ENCODE results near the gene DDX25.

The DDX25 gene

DNA sequence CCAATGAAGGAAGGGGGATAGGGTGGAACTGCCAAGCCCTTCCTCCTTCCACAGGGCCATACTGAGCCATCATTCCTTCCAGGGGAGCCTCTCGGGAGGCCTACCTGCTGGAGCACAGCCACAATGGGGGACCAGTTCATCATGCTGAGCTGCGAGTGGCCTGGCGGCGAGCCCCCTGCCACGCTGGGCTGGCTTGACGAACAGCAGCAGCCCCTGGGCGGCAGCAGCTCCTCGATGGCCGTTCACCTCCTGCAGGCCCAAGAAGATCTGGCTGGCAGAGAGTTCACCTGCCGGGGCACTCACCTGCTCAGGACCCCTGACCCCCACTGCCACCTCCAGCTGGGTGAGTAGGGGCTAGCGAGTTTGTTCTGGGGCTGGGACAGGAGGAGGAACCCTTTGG is 47.4 kb downstream of the DDX25 start:
- Histone ChIP-seq H3K18ac (ENCODE audit: low read length) (no peak overlapping the region), H3K23ac (ENCODE audit: low read length) (no peak overlapping the region), H3K4me1 (ENCODE audit: control insufficient read depth, low read depth, low read length) (no peaks in the 10 kb centered on the region), H3K56ac (ENCODE audit: low read length) (no peak overlapping the region), H2BK5ac (ENCODE audit: low read length) (no peak overlapping the region), H3K79me2 (ENCODE audit: control insufficient read depth, insufficient read depth, low read length) (no peaks in the 10 kb centered on the region), H3K79me1 (ENCODE audit: low read length) (no peaks in the 10 kb centered on the region), H3K4me3 (ENCODE audit: low read length) (no peak overlapping the region), H4K8ac (ENCODE audit: low read depth, low read length) (no peak overlapping the region), H3K9ac (ENCODE audit: low read length) (no peak overlapping the region), H2AK5ac (ENCODE audit: low read length) (no peak overlapping the region), H3K27me3 (ENCODE audit: insufficient read depth, low read length, poor library complexity) (no peaks in the 10 kb centered on the region), H4K5ac (ENCODE audit: low read length) (no peak overlapping the region), H3K4me2 (ENCODE audit: low read length) (no peak overlapping the region), H3K36me3 (ENCODE audit: control insufficient read depth, insufficient read depth, low read length) (no peaks in the 10 kb centered on the region), H2BK120ac (ENCODE audit: low read depth, low read length) (no peak overlapping the region), H3K4ac (ENCODE audit: low read depth, low read length) (no peak overlapping the region), H2BK15ac (replicated peaks; ENCODE audit: low read depth) (no peak overlapping the region), H3K27ac (ENCODE audit: low read depth, low read length) (no peak overlapping the region)
- DNase-seq, result no peak
- WGBS (ENCODE audit: extremely low coverage, insufficient coverage, low lambda C conversion rate), result no CpG with 5 or more reads among the region's 11 CpGs

GRCh38 chr11:125952559-125952958 is 48.3 kb downstream of the DDX25 start:
- Histone ChIP-seq H3K18ac (ENCODE audit: low read length) (no peak overlapping the region), H4K5ac (ENCODE audit: low read length) (no peak overlapping the region), H3K27ac (ENCODE audit: low read depth, low read length) (no peak overlapping the region), H3K79me2 (ENCODE audit: control insufficient read depth, insufficient read depth, low read length) (no peaks in the 10 kb centered on the region), H3K36me3 (ENCODE audit: control insufficient read depth, insufficient read depth, low read length) (no peaks in the 10 kb centered on the region), H2AK5ac (ENCODE audit: low read length) (no peak overlapping the region), H2BK120ac (ENCODE audit: low read depth, low read length) (no peak overlapping the region), H3K23ac (ENCODE audit: low read length) (no peak overlapping the region), H3K79me1 (ENCODE audit: low read length) (no peaks in the 10 kb centered on the region), H3K4me3 (ENCODE audit: low read length) (no peak overlapping the region), H2BK5ac (ENCODE audit: low read length) (no peak overlapping the region), H4K8ac (ENCODE audit: low read depth, low read length) (no peak overlapping the region), H2BK15ac (replicated peaks; ENCODE audit: low read depth) (no peak overlapping the region), H3K4ac (ENCODE audit: low read depth, low read length) (no peak overlapping the region), H3K4me1 (ENCODE audit: control insufficient read depth, low read depth, low read length) (no peaks in the 10 kb centered on the region), H3K9ac (ENCODE audit: low read length) (no peak overlapping the region), H3K4me2 (ENCODE audit: low read length) (no peak overlapping the region), H3K56ac (ENCODE audit: low read length) (no peak overlapping the region), H3K27me3 (ENCODE audit: insufficient read depth, low read length, poor library complexity) (no peaks in the 10 kb centered on the region)
- no peak for DNase-seq
- no CpG with 5 or more reads among the region's 2 CpGs for WGBS (ENCODE audit: extremely low coverage, insufficient coverage, low lambda C conversion rate)

- H3K18ac ChIP-seq (ENCODE audit: low read length), result no peak overlapping the region
- no peak overlapping the region for H3K4ac ChIP-seq (ENCODE audit: low read depth, low read length)
- no peak overlapping the region for H3K23ac ChIP-seq (ENCODE audit: low read length)
- no peaks in the 10 kb centered on the region for H3K79me1 ChIP-seq (ENCODE audit: low read length)
- no peak overlapping the region for H3K9ac ChIP-seq (ENCODE audit: low read length)
- no peak overlapping the region for H4K8ac ChIP-seq (ENCODE audit: low read depth, low read length)
- no peak overlapping the region for H2BK15ac ChIP-seq (replicated peaks; ENCODE audit: low read depth)
- no peak overlapping the region for H3K56ac ChIP-seq (ENCODE audit: low read length)
- no peaks in the 10 kb centered on the region for H3K27me3 ChIP-seq (ENCODE audit: insufficient read depth, low read length, poor library complexity)
- DNase-seq, result no peak
- no peak overlapping the region for H2BK5ac ChIP-seq (ENCODE audit: low read length)
- H2AK5ac ChIP-seq (ENCODE audit: low read length), result no peak overlapping the region
- no peak overlapping the region for H3K4me2 ChIP-seq (ENCODE audit: low read length)
- H3K4me3 ChIP-seq (ENCODE audit: low read length), result no peak overlapping the region
- WGBS (ENCODE audit: extremely low coverage, insufficient coverage, low lambda C conversion rate), result no CpG with 5 or more reads among the region's 7 CpGs
- H3K4me1 ChIP-seq (ENCODE audit: control insufficient read depth, low read depth, low read length), result no peaks in the 10 kb centered on the region
- H3K79me2 ChIP-seq (ENCODE audit: control insufficient read depth, insufficient read depth, low read length), result no peaks in the 10 kb centered on the region
- H4K5ac ChIP-seq (ENCODE audit: low read length), result no peak overlapping the region
- no peak overlapping the region for H2BK120ac ChIP-seq (ENCODE audit: low read depth, low read length)
- no peaks in the 10 kb centered on the region for H3K36me3 ChIP-seq (ENCODE audit: control insufficient read depth, insufficient read depth, low read length)
- H3K27ac ChIP-seq (ENCODE audit: low read depth, low read length), result no peak overlapping the region
Observed at GRCh38 chr11:125952973-125953372, 48.7 kb downstream of the DDX25 start.

GRCh38 chr11:125953401-125953935 is 49.2 kb downstream of the DDX25 start:
- no CpG with 5 or more reads among the region's 20 CpGs for WGBS (ENCODE audit: extremely low coverage, insufficient coverage, low lambda C conversion rate)
- H3K79me1 ChIP-seq (ENCODE audit: low read length), result no peaks in the 10 kb centered on the region
- no peak overlapping the region for H3K18ac ChIP-seq (ENCODE audit: low read length)
- no peak overlapping the region for H2BK15ac ChIP-seq (replicated peaks; ENCODE audit: low read depth)
- no peaks in the 10 kb centered on the region for H3K27me3 ChIP-seq (ENCODE audit: insufficient read depth, low read length, poor library complexity)
- no peak overlapping the region for H3K4ac ChIP-seq (ENCODE audit: low read depth, low read length)
- H4K5ac ChIP-seq (ENCODE audit: low read length), result no peak overlapping the region
- no peak overlapping the region for H2BK120ac ChIP-seq (ENCODE audit: low read depth, low read length)
- H3K4me1 ChIP-seq (ENCODE audit: control insufficient read depth, low read depth, low read length), result no peaks in the 10 kb centered on the region
- no peak overlapping the region for H2AK5ac ChIP-seq (ENCODE audit: low read length)
- H4K8ac ChIP-seq (ENCODE audit: low read depth, low read length), result no peak overlapping the region
- no peaks in the 10 kb centered on the region for H3K36me3 ChIP-seq (ENCODE audit: control insufficient read depth, insufficient read depth, low read length)
- no peak overlapping the region for H2BK5ac ChIP-seq (ENCODE audit: low read length)
- no peak overlapping the region for H3K4me3 ChIP-seq (ENCODE audit: low read length)
- no peak overlapping the region for H3K23ac ChIP-seq (ENCODE audit: low read length)
- no peak overlapping the region for H3K9ac ChIP-seq (ENCODE audit: low read length)
- H3K79me2 ChIP-seq (ENCODE audit: control insufficient read depth, insufficient read depth, low read length), result no peaks in the 10 kb centered on the region
- no peak overlapping the region for H3K4me2 ChIP-seq (ENCODE audit: low read length)
- no peak for DNase-seq
- no peak overlapping the region for H3K27ac ChIP-seq (ENCODE audit: low read depth, low read length)
- H3K56ac ChIP-seq (ENCODE audit: low read length), result no peak overlapping the region

DNA sequence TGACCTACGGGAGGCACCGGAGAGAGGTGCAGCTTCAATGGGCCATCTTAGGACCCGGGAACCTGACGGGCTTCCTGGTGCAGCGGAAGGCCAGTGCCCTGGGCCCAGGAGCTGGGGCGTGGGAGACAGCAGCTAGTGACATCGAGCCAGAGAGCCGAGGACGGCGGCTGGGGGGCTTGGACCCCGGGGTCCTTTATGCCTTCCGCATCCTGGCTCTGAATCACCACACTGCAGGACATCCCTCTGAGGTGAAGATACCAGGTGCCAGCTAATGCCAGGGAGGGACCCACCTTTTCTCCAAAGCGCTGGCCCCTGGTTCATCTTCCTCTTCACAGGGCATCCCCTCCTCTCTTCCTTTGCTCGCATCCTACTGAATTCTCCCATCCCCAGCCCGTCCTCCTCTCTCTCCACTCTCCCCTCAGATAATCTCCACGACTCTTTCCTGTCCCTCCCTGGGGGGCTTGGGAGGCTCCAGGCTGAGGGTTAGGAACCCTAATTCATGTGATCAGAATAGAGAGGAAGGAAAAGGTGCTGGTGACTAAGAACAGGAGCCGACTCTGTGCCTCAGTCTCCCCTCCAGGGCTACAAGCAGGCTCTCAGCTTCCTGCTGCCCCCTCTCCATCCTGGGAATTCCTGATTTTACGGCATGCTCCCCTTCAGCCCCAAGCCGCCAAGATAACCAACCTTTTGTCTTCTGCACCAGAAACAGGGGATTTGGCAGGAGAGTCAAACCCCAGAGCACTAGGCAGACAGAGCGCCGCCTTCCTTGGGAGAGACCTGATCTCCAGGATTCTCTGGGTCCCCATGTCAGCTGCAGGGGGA is 50.0 kb downstream of the DDX25 start:
- Histone ChIP-seq H3K79me1 (ENCODE audit: low read length) (no peaks in the 10 kb centered on the region), H2BK5ac (ENCODE audit: low read length) (no peak overlapping the region), H3K23ac (ENCODE audit: low read length) (no peak overlapping the region), H4K5ac (ENCODE audit: low read length) (no peak overlapping the region), H3K18ac (ENCODE audit: low read length) (no peak overlapping the region), H3K27me3 (ENCODE audit: insufficient read depth, low read length, poor library complexity) (no peaks in the 10 kb centered on the region), H3K9ac (ENCODE audit: low read length) (no peak overlapping the region), H3K4me1 (ENCODE audit: control insufficient read depth, low read depth, low read length) (no peaks in the 10 kb centered on the region), H2BK120ac (ENCODE audit: low read depth, low read length) (no peak overlapping the region), H3K4ac (ENCODE audit: low read depth, low read length) (no peak overlapping the region), H2AK5ac (ENCODE audit: low read length) (no peak overlapping the region), H4K8ac (ENCODE audit: low read depth, low read length) (no peak overlapping the region), H3K27ac (ENCODE audit: low read depth, low read length) (no peak overlapping the region), H3K4me3 (ENCODE audit: low read length) (no peak overlapping the region), H3K4me2 (ENCODE audit: low read length) (no peak overlapping the region), H2BK15ac (replicated peaks; ENCODE audit: low read depth) (no peak overlapping the region), H3K36me3 (ENCODE audit: control insufficient read depth, insufficient read depth, low read length) (no peaks in the 10 kb centered on the region), H3K79me2 (ENCODE audit: control insufficient read depth, insufficient read depth, low read length) (no peaks in the 10 kb centered on the region), H3K56ac (ENCODE audit: low read length) (no peak overlapping the region)
- DNase-seq, result no peak
- WGBS (ENCODE audit: extremely low coverage, insufficient coverage, low lambda C conversion rate), result no CpG with 5 or more reads among the region's 21 CpGs

Measured in mesendoderm (in vitro differentiated cells).